HG02678 (cell line): ENCODE results near the gene EFNA4.

Experiments used
- ATAC-seq: cut with Tn5 transposase; IDR thresholded peaks from one replicate; pipeline ENCODE4 v1.9.1; 2021; ENCODE audit warnings: mild to moderate bottlenecking, moderate library complexity; ENCODE audit not compliant: unreplicated experiment

EFNA4 gene, protein sequence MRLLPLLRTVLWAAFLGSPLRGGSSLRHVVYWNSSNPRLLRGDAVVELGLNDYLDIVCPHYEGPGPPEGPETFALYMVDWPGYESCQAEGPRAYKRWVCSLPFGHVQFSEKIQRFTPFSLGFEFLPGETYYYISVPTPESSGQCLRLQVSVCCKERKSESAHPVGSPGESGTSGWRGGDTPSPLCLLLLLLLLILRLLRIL

DNA sequence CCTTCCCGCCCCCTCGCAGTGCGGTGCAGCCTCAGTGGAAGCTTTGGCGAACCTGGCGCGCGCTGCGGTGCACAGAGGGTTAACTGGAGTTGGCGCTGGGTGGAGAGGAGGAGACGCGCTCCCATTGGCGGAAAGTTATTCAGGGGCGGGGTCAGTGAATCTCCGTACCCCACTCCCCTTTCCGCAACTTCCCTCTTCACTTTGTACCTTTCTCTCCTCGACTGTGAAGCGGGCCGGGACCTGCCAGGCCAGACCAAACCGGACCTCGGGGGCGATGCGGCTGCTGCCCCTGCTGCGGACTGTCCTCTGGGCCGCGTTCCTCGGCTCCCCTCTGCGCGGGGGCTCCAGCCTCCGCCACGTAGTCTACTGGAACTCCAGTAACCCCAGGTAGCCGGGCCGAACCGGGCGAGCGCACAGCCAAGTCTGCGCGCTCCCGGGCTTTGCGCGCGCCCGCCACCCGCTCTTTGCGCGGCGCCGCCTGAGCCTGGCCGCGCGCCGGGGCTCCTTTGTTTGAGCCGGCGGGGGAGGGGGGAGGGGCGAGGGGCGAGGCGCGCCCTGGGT lies at the start of gene EFNA4:
Gene EFNA4 (plus strand): TSS at position 191 of the 561 bp plus-strand sequence. CDS start 84 bp downstream, at position 275.
- ATAC-seq, result peak; percentile 79

DNA sequence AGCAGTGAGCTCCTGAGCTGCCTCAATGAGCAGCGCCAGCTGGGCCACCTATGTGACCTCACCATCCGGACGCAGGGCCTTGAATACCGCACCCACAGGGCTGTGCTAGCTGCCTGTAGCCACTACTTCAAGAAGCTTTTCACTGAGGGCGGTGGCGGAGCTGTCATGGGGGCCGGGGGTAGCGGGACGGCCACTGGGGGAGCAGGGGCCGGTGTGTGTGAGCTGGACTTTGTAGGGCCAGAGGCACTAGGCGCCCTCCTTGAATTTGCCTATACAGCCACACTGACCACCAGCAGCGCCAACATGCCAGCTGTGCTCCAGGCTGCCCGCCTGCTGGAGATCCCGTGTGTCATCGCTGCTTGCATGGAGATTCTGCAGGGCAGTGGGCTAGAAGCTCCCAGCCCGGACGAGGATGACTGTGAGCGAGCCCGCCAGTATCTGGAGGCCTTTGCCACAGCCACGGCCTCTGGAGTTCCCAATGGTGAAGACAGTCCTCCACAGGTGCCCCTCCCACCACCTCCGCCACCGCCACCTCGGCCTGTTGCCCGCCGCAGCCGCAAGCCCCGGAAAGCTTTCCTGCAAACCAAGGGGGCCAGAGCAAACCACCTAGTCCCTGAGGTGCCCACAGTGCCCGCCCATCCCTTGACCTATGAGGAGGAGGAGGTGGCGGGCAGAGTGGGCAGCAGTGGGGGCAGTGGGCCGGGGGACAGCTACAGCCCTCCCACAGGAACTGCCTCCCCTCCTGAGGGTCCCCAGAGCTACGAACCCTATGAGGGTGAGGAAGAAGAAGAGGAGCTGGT lies 48.6 kb upstream of the EFNA4 start:
- ATAC-seq, result no peak

DNA sequence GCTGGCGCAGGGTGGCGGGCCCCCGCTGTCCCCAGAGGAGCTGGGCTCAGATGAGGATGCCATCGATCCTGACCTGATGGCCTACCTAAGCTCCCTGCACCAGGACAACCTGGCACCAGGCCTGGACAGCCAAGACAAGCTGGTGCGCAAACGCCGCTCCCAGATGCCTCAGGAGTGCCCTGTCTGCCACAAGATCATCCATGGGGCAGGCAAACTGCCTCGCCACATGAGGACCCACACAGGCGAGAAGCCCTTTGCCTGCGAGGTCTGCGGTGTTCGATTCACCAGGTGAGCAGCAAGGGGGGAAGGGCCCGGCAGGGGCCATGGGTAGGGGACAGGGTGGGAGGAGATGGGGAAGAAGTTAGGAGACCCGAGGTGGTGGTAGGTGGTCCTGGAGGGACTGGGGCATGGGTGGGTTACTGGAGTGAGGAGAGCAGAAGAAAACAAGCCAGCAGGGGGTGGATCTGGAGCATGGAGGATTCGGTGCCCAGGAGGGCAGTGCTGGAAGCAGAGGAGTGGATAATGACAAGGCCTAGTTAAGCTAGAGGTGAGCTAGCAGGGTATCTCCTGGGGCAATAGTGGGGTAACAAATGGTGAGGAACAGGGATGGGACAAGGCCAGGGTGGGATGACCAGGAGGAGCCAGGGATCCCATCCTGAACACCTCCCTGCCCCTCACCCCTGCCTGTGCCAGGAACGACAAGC lies 47.9 kb upstream of the EFNA4 start:
- ATAC-seq, result no peak

DNA sequence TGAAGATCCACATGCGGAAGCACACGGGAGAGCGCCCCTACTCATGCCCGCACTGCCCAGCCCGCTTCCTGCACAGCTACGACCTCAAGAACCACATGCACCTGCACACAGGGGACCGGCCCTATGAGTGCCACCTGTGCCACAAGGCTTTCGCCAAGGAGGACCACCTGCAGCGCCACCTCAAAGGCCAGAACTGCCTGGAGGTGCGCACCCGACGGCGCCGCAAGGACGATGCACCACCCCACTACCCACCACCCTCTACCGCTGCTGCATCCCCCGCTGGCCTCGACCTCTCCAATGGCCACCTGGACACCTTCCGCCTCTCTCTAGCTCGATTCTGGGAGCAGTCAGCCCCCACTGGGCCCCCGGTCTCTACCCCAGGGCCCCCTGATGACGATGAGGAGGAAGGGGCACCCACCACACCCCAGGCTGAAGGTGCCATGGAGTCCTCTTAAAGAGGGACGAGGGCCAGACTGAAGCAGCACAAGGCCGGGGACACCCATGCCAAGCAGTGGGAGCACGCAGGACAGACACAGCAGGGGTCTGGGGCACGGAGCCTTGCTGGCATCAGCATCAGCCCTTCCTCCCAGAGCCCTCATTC lies 47.2 kb upstream of the EFNA4 start:
- no peak for ATAC-seq

DNA sequence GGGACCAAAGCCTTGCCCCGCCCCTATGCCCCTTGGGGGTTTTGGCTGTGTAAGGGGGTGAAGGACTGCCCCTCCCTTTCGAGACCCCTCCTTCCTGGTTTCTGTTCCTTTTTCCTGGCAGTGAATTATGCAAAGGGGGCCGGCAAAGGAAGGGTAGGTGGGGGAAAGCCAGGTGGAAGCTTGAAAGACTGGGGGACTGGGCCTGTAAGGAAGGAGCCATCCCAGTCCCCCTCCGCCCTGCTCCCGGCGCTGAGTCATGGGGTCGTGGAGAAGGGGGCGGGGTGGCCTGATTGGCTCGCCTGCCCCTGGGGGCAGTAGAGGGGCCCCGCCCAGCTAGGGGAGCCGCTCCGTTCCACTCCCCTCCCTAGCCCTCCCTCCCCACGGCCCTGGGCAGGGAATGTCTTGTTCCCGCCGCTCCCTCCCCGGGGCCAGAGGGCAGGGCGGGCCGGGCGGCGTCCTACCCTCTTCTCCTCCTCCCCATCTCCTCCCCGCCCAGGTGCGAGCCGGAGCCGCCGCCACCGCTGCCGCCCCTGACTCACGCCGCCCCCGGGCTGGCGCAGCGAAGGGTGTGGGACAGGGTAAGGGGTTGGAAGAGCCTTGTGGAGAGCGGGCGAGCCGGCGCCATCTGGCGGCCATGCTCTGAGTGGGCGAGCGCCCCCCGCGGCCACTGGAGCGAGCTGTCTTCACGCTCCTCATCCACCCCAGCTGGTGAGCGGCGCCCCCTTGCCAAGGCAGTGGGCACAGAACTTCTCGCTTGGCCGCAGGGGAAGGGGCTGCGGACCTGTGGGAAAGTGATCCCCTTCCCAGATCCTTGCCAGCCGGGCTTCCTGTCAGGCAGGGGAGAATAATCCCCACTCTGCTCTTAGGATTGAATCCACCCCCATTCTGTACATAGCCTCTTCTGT lies 46.2 kb upstream of the EFNA4 start:
- ATAC-seq, result peak; percentile 82

DNA sequence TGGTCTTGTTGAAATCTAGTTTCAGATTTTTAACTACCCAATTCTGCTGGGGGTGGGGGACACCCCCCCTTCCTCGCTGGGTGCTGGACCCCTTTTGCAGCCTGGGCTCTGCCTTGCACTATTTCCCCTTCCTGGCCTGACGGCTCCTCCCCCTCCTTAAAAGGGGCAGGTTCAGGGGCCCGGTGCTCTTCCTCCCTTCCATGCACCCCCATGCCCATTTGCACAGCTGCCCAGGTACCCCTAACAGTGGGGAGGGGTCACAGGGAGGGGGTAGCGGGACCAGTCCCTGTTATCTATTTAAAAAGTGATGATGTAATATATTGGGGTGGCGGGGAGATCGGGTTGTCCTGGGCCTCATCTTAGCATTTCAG lies 45.6 kb upstream of the EFNA4 start:
- ATAC-seq, result no peak

DNA sequence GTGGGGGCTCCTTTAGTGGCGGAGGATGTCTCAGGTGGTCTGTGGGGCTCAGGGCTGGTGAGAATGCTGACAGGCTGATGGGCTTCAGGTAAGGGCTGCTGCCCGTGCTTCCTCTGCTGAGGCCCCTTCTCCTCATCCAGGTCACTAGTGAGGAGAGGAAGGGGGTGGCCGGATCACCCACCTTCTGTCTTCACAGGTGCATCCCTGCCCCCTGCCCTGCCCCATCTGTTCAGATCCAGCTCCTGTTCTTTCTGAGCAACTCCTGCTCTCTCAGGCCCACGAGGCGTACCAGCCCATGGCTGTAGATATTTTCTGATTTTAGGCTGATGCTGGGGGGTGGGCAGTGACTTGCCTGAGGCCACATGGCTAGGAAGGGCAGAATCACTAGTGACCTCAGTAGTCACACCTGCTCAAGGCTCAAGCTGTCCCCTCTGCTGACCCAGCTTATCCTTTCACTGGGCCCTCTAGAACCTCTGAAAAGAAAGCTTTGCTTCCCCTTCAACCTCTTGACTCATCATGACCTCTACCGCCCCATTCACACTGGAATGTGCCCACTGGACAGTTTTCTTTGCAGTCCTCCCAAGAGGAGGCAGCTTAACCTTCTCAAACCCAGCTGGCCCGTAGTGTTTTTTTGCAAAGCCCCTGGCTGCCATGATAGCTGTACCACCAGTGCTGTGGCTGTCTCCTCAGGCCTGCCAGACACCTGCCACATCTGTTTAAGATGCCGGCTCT lies 44.8 kb upstream of the EFNA4 start:
- ATAC-seq, result no peak

DNA sequence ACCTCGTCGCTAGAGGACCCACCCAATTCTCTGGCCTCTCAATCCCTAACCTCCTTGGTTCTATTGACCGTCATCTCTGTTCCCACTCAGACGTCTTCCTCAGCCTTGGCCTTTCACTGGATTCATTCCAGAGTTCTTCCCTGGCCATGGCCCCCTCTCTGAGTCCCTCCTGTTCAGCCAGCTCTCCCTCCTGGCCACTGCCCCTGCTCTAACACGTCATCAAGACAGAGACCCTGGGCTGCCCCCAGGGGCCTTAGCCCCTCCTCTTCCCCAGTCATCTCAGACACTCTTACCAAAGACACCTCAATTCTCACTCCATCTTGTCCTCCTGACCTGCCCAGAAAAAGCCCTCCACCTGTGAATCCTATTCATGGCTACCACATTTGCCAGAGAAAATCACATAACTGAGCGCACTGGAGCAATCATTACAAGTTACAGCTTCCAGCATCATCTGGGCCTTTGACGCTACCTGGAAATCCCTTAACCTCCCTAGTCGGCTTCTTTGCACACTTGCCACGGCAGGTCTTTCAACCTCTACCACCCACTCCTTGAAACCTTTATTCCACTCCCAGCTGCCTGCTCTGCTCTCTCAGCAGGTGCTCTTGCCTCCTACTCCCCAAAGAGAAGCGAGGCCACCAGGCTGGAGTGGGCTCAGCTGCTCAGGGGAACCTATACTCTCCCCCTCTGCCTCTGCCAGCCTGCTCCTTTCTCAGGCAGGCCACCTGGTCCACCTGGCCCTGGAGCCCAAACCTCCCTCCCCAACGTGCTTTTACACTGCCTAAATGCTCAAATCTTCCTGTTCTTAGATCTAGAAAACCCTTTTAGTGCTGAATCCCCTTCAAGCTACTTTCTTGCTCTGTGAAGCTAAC lies 43.9 kb upstream of the EFNA4 start:
- ATAC-seq, result no peak

DNA sequence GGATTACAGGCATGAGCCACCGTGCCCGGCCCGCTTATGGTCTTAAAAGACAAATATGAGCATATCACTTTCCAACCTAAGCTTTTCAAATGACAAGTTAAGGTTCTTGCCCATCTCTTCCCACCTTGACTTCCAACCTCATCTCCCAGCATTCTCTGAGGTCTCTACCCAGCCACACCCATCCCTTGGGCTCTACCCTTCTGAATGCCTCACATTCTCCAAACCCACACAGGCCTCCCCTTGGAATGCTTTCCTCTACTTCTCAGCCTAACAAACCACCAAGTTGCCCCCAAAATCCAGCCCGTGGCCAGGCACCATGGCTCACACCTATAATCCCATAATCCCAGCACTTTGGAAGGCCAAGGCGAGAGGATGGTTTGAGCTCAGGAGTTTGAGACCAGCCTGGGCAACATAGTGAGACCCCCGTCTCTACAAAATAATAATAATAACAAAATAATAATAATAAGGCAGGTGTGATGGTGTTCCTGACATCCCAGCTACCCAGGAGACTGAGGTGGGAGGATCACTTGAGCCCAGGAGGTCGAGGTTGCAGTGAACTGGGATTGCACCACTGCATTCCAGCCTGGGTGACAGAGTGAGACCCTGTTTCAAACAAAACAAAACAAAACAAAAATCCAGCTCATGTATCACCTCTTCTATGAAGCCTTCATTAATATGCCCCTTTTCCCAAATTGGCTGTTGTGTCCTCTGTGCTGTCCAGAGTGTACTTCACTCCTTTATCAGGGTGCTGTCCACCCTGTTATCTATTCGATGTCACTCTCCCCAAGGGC lies 41.2 kb upstream of the EFNA4 start:
- ATAC-seq, result no peak

DNA sequence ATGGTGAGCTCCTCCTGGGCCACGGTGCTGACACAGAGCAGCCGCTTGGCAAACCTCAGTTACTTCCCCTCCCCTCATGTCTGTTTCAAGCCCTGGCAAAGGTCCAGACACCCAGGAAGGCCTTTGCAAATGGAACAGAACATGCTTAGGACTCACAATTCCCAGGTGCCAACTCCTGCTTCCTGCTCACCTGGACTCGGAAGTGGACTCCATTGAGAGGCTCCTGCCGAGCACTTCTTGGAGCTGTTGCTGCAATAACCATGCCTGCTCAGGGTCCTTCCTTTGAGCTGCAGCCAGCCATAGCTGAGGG lies 40.7 kb upstream of the EFNA4 start:
- no peak for ATAC-seq

DNA sequence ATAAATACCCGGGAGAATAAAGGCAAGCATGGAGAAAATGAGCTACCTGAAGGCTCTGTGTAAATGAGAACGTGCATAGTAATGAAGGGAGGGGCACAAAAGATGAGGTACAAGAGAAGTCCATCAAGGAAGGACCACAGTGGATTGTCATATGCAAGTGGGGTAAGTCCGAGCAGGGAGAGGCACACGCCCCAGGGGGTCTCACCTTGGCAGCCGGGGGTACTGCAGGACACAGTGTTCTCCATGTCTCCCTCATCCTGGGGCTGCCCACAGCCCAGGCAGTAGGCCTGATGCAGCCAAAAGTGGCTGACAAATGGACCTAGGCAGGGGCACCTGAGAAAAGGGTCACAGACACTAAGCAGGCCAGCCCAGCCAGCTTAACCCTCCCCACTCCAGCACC lies 39.9 kb upstream of the EFNA4 start:
- ATAC-seq, result no peak

DNA sequence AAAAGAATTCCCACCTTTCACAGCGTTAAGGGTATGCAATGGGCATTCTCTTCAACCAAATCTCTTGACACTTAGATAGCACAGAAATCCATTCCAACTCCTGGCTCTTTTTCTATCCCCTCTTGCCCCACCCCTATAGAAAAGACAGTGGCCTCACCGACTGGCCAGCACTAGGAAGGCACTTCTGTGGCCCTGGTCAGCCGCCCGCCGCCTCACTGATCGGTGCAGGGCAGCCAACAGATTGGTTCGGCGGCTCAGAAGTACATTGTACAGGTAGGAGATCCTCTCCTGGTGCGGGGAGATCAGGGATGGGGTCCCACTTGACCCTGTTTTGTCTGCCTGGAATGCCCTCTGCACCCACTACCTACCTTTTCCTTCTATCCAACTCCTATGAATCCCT lies 39.2 kb upstream of the EFNA4 start:
- no peak for ATAC-seq

DNA sequence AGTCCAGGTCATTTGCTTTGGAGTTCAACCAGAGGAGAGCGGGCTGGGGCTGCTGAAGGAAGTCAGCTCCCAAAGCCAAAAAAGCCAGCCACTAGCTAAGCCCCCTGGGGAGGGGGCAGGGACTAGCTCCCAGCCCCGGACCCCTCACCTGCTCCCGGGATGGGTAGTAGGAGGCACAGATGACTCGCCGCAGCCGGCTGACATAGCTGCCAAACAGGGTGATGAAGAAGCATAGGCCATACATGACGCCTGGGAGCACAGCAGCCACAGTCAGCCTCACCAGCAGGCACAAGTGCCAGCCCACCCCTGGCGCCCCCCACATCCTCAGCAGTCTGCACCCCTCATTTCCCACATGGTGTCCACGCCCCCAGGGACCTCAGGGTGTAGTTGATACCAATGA lies 37.4 kb upstream of the EFNA4 start:
- ATAC-seq, result no peak

DNA sequence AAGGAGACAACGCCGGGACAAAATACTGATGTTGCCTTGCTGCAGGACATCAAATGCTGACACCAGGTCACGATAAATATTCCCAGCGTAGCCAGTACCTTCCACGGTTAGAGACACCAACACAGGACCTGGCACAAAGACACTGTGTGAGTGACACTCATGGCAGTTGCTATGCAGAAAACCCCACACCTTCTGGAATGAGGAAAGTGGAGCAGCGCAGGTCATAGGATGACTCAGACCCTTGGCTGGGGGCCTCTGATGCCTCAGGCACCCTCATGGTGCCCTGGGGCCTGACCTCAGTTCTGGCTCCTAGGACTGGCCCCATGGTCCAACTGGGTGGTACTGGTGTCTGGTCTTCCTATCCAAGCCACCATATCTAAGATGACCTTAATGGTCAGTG lies 37.0 kb upstream of the EFNA4 start:
- no peak for ATAC-seq

DNA sequence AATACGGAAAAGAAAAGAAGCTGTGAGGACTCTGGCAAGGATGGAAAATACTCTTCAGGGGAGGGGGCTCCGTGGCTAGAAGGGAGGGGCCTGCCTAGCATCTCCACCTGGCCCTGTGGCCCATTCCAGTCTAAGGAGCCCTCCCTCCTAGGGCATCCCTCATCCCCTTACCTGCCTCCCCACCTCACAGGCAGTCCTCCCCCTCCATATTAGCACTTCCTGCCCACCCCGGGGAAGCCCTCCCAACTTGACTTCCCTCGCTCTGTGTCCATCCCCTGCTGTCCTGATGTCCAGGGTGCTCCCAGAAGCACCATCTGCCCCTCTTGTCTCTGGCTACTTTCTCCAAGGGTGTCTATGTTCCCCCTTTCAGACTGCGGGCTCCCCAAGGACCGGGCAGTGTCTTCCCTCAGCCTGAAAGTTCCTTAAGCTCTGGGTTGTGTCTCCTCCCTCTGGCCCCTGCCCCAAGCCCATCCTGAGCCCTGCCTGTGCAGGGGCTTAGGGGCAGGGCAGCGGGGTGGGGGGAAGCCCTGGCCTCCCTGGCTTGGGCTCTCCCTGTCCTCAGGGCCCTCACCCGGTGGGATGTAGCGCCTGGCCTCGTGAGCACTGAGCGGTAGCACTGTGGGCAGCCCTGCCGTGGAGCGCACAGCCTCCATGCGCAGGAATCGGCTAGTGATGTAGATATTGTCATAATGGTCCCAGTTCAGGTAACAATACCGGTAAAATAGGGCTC lies 33.9 kb upstream of the EFNA4 start:
- ATAC-seq, result no peak

DNA sequence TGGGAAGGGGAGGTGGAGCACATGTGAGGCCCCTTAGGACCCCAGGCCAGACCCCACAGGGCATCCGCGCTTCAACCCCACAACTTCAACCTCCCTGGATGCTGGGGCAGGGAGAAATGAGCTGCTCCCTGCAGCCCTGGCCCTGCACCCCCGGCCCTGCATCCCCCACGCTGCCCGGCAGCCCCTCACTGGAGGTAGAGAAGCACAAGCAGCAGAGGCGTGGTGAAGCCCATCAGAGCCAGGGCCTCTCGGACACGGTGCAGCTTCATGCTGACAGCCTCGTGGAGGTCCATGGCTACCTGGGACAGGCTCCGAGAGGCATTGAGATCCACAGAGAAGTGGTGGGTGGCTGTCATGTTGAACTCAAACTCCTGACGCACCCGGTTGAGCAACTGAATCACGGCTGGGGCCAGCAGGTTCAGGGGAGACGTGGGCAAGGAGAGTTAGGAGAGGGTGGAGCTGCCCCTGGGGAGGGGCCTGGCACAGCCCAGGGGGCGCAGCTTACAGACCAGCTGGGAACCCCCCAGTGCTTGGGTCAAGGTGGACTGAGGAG lies 33.2 kb upstream of the EFNA4 start:
- ATAC-seq, result no peak

DNA sequence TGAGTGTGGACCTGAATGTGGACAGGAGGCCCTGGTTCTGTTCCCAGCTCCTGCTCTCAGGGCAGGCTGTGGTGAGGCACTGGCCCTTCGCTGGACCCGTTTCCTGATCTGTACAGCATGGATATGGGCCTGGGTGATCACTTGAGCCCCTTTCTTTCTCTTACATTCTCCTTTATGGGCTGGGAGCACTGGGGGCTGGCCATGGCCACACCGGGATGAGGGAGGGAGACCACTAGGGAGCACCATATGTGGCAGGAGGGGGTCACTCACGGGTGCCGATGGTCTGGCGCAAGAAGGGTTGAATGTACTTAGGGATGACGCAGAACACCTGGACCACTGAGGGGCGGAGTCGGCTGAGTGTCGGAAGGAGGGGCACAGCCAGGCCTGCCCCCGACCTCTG lies 32.6 kb upstream of the EFNA4 start:
- no peak for ATAC-seq
